Activated CD8-positive, alpha-beta memory T cell treated with anti-CD3 and anti-CD28 coated beads for 36 hours (primary cell): Measurements from ENCODE around the gene TMEM214. TPM values are rescaled to one million over a fixed set of nuclear protein-coding genes. Genes with fewer than 3 reads are reported as not detected.

Source experiments
- CTCF ChIA-PET: fragments of 350-600 bp; sonication (Branson Sonifier 250); formaldehyde crosslinking; loops from one replicate; lab custom pipeline; 2021; ENCODE audit warnings: antibody characterized with exemption; lab: Charles Lee
- POLR2A ChIA-PET: fragments of 350-600 bp; sonication (Branson Sonifier 250); formaldehyde crosslinking; loops from one replicate; lab custom pipeline; 2021; ENCODE audit warnings: antibody characterized with exemption; lab: Charles Lee
- total RNA-seq, 2 experiments: library from RNA; stranded (reverse); gene quantifications; one replicate each; pipeline ENCODE4 v1.2.3, GENCODE V29; 2021

TMEM214 gene
- total RNA-seq, 2 experiments from 2014 or later = 74.4 to 75.0 TPM

DNA sequence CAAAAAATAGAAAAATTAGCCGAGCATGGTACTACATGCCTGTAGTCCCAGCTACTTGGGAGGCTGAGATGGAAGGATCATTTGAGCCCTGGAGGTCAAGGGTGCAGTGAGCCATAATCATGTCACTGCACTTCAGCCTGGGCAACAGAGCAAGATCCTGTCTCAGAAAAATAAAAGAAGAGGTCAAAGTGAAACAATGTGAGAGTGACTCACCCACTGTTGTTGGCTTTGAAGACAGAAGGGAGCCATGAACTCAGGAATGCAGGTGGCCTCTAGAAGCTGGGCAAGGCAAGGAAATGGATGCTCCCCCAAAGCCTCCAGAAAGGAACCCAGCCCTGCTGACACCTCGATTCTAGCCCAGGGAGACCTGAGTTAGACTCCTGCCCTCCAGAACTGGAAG is 3.7 kb upstream of the TMEM214 start:
- ChIA-PET POLR2A (no interaction called here), CTCF (interaction anchor here (1.2 kb wide), 1 partner anchor 13 kb away, joined by 3 read pairs; no protein-coding TSS in a partner anchor)

DNA sequence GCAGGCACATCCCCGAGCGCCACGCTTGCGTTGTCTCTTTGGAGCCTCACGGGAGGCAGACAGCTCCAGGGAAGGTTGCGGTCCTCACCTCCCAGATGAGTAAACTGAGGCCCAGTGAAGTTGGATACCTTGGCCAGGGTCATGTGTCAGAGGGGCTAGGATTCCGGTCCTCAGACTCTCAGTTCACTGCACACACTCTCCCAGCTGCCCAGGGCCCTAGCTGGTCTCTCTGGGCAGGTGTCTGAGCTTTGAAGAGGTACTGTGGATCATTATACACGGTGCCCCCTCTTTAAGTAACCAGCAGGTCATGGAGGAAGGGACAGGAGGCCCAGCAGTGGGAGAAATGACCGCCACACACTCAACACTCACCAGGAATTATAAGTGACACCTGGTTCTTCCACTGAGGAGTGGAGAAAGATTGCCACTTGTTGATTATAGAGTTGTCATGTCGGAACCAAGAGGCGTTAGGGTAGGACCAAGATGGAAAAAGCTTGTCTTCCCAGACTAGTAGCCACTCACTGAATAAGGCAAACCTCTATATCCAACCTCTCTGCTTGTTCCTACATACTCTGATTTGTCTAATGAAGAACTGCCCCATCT is 588 bp downstream of the TMEM214 start:
- POLR2A ChIA-PET = interaction anchor here (0.7 to 2.2 kb wide), 4 partner anchors 12 to 290 kb away, joined by 3 to 12 read pairs (median 4); partner anchors contain the start of genes AGBL5, MPV17 and OST4
- CTCF ChIA-PET = no interaction called here

DNA sequence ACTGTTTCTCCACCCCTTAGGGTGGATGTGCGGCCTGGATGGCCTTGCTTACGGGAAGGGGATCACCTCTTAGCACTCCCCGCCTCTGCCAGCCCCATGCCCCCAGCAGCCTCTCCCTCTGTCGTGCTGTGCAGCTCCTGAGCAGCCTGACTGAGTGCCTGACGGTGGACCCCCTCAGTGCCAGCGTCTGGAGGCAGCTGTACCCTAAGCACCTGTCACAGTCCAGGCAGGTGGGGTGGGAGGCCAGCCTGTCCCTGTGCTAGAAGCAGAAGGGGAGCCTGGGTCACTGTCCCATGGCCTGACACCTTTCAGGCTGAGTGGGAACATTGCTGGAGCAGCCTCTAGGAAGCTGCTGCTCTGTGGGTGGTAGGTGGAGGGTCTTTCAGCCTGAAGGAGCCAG is 5.2 kb downstream of the TMEM214 start:
- CTCF ChIA-PET = interaction anchor here (1.5 to 2.5 kb wide), 2 partner anchors 12 to 21 kb away, joined by 4 to 6 read pairs; no protein-coding TSS in a partner anchor
- POLR2A ChIA-PET = interaction anchor here (1.3 kb wide), 1 partner anchor 23 kb away, joined by 3 read pairs; no protein-coding TSS in a partner anchor

DNA sequence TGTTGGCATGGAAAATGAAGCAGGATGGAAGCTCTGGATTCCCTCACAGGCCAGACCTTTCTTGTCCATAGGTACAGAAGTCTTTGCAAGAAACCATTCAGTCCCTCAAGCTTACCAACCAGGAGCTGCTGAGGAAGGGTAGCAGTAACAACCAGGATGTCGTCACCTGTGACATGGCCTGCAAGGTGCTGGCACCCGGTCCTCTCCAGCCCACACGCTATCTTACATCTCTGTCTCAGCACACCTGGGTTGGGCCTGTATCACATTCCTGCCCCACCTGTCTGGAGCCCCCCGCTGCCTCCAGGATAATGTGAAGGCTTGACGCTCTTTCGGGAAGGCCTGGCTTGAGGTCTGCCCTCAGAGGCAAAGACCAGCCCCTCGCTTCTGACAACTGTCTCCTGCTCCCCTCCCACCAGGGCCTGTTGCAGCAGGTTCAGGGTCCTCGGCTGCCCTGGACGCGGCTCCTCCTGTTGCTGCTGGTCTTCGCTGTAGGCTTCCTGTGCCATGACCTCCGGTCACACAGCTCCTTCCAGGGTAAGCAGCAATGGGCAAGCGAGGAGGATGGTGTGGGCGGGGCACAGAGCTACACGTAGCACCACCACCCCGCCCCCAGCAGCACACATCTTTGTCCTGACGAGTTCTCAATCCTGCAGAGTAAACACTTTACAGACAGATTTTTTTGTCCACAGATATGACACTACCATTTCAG is 6.0 kb downstream of the TMEM214 start:
- CTCF ChIA-PET = interaction anchor here (1.5 to 2.5 kb wide), 2 partner anchors 11 to 22 kb away, joined by 4 to 6 read pairs; no protein-coding TSS in a partner anchor
- POLR2A ChIA-PET = interaction anchor here (1.3 kb wide), 2 partner anchors 10 to 22 kb away, joined by 3 to 4 read pairs; no protein-coding TSS in a partner anchor

DNA sequence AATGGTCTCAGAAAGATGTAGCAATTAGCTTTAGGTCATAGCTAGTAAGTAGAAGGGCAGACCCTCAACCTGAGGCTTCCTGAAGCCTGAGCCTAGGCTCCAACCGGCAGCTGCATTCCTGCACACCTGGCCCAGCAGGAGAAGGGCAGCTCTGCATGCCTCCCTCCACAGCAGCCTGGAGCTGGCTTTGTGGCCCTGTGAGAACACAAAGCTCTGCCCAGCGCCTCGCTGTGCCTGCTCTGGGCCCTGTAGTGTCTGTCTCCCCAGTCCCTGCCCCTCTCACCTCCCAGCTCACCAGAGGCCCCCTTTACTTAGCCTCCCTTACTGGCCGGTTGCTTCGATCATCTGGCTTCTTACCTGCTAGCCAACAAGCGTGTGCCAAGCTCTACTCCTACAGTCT is 6.7 kb downstream of the TMEM214 start:
- POLR2A ChIA-PET = interaction anchor here (0.9 to 1.3 kb wide), 2 partner anchors 10 to 11 kb away, joined by 3 to 4 read pairs; no protein-coding TSS in a partner anchor

DNA sequence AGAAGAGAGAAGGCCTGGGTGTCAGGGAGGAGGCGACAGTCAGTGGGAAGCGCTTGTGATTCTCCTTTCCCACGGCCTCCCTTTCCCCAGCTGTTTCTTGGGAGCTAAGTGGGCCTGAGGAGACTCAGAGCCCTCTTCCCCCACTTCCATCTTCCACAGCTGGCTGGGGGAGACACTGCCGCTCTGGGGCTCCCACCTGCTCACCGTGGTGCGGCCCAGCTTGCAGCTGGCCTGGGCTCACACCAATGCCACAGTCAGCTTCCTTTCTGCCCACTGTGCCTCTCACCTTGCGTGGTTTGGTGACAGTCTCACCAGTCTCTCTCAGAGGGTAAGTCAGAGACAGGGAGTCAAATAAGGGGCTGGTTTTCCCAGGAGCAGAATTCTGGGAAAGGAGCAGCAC is 7.1 kb downstream of the TMEM214 start:
- POLR2A ChIA-PET = interaction anchor here (0.9 to 1.3 kb wide), 2 partner anchors 9 to 10 kb away, joined by 3 to 4 read pairs; no protein-coding TSS in a partner anchor
- CTCF ChIA-PET = interaction anchor here (1.1 to 2.5 kb wide), 2 partner anchors 10 to 23 kb away, joined by 3 to 6 read pairs; no protein-coding TSS in a partner anchor

More for the DNA sequence above, 6.7 kb downstream of the TMEM214 start:
- CTCF ChIA-PET = interaction anchor here (1.1 to 2.5 kb wide), 2 partner anchors 10 to 22 kb away, joined by 3 to 6 read pairs; no protein-coding TSS in a partner anchor

DNA sequence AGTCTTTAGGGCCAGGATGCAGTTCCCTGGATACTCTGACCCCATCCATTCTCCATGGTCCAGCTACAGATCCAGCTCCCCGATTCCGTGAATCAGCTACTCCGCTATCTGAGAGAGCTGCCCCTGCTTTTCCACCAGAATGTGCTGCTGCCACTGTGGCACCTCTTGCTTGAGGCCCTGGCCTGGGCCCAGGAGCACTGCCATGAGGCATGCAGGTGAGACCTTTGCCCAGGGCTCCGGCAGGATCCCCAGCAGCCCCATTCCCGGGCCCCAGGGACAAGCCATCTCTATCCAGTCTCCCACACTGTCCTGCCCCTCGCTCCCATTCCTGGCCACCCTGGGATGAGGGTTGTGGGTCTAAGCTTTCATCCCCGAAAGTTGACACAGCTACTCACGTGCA is 7.5 kb downstream of the TMEM214 start:
- ChIA-PET POLR2A (interaction anchor here (0.9 to 1.3 kb wide), 2 partner anchors 9 to 10 kb away, joined by 3 to 4 read pairs; no protein-coding TSS in a partner anchor), CTCF (interaction anchor here (1.1 to 2.5 kb wide), 2 partner anchors 10 to 23 kb away, joined by 3 to 6 read pairs; no protein-coding TSS in a partner anchor)

DNA sequence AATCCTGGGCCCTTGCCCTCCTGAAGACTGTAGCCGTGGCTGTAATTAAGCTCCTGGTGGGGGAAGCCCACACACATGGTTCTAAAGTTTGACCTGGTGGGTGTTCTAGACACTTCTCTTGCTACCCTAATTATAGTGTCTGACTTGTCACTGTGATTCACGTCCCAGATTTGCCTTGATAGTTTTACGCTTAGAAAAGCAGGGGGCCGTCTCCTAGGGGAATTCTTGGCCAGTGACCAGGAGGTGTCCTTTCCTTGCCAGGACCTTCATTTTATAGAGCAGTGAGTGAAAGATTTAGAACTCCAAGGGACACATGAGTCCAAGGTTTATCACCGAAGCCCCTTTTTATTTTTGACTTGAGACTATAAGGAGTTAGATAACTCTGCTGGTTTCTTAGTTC is 9.0 kb downstream of the TMEM214 start:
- CTCF ChIA-PET = interaction anchor here (0.6 kb wide), 1 partner anchor 25 kb away, joined by 4 read pairs; no protein-coding TSS in a partner anchor
- POLR2A ChIA-PET = no interaction called here

DNA sequence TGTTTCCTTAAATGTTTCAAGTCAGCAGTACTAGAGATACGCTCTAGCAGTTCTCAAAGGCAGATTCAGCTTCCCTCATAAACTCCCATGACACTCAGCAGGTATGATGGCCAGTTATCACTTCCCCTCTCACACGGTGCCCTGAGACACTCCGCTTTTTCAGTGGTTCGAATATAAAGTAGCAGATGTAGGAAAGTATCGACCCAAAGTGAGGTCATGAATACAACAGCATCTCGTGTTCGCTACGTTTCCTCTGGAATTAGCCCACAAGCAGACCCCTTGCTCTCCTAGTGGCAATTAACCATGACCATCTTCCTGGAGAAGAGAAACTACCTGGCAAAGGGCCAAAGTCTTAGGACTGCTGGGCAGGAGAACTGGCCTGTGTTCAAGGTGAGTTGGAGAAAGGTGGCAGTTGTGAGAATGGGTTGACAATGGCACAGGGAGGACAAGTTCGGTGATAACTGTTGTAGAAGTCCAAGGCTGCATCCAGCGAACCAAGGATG is 9.4 kb downstream of the TMEM214 start:
- CTCF ChIA-PET = interaction anchor here (1.4 kb wide), 1 partner anchor 25 kb away, joined by 3 read pairs; no protein-coding TSS in a partner anchor
- POLR2A ChIA-PET = interaction anchor here (1.0 kb wide), 1 partner anchor 82 kb away, joined by 3 read pairs; the partner anchor contains the start of gene ABHD1

DNA sequence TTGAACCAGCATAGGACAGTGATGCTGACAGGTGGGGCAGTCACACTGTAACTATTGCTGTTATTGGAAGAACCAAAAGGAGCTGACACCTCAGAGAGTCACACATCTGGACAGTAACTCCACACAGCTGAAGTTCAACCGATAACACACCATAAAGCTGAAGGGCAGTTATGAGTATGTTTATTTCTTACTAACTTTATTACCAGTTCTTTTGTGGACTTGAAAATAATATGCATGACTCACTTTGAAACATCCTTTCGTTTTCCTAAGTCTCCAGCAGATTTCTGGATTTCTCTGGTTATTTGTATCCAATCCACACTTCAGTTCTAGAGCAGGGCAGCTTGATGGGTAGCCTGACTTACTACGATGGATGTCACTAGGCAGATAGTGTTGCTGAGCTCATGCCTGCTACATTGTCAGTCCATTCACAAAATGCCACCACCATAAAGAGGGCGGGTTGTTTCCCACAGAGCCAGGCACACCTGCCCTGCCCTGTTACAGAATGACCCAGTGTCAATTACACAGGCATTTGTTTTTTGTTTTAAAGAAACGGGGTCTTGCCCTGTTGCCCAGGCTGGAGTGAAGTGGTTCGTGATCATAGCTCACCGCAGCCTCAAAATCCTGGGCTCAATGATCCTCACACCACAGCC is 10.3 kb downstream of the TMEM214 start:
- CTCF ChIA-PET = interaction anchor here (1.4 kb wide), 1 partner anchor 26 kb away, joined by 3 read pairs; no protein-coding TSS in a partner anchor
- POLR2A ChIA-PET = interaction anchor here (1.0 kb wide), 1 partner anchor 81 kb away, joined by 3 read pairs; the partner anchor contains the start of gene ABHD1

DNA sequence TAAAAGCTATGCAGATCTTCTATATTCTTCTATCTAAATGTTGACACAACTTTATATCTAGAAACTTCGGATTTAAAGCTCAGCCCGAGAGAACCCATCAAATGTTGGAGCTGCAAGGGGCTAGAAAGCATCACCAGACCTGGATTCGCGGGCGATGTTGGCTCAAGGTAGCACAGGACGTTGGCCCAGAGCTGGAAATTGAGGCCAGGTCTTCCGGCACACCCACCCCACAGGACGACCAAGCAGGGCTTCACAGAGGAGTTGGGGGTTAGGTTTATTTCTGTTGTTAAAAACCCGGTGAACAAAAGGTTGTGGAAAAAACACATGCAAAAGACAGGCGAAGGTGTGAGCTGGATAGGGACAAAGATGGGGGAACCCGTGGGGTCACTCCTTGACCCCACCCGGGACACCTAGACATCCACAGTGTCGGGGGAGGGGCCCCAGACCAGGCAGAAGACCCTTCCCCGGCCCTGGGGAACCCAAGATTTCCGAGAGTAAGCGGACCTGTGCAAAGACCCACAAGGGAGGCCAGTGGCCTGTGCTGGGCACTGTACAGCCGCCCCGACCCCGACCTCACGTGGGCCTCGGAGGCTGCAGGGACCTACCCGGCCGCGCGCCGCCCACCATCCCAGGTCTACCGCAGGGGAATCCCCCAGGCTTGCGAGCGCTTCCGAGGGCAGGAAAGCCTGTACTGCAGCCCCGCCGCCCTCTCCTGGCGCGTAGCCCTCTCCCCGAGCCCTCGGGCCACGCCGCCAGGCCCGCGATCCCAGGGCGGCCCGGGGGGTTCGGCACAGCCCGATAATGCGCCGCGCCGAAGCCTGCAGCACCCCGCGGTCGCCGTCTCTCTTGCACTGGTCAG is 16.9 kb downstream of the TMEM214 start:
- CTCF ChIA-PET = interaction anchor here (0.8 to 2.7 kb wide), 6 partner anchors 10 to 254 kb away, joined by 3 to 17 read pairs (median 4); partner anchors contain the start of gene OST4
- POLR2A ChIA-PET = interaction anchor here (0.8 to 2.9 kb wide), 6 partner anchors 10 to 84 kb away, joined by 3 to 12 read pairs (median 4); partner anchors contain the start of genes PREB and TMEM214

DNA sequence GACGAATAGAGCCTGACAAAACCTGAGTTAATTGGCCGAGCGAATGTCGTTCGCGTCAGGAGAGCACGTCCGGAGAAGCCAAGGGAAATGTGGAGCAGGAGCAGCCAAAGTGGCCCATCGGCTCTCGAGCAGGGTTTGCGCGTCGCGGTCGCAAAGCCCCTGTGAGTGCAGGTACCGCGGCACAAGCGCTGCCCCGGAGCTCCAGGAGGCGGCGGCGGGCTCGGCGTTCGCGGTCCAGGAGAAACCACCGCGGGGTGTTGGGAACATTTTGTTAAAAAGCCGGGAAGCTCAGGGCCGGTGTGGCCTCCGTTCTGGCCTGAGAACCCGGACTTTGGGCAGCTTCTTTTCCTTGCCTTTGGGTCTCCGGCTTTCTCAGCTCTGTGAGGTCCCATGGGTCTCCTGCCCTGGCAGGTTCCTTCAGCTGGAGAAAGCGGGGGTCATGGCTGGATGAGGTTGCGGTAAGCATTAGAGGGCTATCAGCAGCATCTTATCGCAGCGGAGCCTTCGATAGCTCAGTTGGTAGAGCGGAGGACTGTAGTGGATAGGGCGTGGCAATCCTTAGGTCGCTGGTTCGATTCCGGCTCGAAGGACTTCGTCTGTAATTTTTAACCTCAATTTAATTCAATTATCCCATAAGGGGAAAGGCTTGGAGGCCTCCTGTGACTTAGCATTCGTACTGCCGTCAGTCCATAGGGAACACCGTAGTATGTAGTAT is 17.7 kb downstream of the TMEM214 start:
- ChIA-PET CTCF (interaction anchor here (0.6 to 2.7 kb wide), 10 partner anchors 11 to 454 kb away, joined by 3 to 17 read pairs (median 3); partner anchors contain the start of genes KHK and OST4), POLR2A (interaction anchor here (0.5 to 2.9 kb wide), 10 partner anchors 11 to 84 kb away, joined by 3 to 12 read pairs (median 4); partner anchors contain the start of genes OST4, PREB and TMEM214)

DNA sequence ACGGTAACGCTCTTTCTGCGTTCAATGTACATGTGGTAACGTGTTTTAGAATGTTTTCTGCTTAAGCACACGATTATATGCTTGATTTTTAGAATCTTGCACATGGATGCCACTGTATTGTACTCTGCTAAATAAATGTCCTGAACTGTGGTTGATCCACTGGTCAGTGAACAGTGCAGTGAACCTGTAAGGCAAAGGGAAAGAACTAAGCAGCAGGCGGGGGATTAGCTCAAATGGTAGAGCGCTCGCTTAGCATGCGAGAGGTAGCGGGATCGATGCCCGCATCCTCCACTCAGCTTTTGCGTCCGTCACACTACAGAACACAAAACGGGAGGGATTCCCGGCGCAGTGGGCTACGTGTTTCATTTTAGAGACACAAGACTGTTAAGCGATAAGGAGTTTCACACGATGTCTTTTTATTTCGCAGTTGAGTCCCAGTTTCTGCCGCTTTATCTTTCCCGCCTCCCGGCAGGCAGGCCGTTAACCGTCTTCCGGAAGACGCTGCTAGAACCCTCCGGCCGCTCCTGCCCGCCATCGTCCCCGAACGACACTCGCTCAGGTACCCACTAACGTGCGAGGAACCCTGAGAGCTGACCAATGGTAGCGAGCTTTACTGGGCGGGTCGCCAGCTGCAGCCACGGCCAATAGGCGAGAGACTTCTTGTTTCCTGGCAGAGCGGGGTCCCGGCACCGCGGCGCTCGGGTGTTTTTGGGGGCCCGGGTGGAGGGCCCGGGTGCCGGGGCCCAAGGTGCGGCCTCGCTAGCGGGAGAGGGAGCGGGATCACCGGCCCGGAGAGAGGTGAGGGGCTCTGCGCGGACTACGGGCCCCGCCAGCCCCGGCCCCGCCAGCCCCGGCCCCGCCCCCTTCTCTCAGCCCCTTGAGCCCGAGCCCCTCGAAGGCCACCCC is 18.5 kb downstream of the TMEM214 start, which contains the start of gene AGBL5:
Gene AGBL5 (plus strand): TSS at position 673 of the 906 bp plus-strand sequence. CDS start 1,291 bp downstream, outside the sequence.
- CTCF ChIA-PET = interaction anchor here (0.6 to 2.7 kb wide), 10 partner anchors 12 to 453 kb away, joined by 3 to 17 read pairs (median 4); partner anchors contain the start of genes KHK and OST4

DNA sequence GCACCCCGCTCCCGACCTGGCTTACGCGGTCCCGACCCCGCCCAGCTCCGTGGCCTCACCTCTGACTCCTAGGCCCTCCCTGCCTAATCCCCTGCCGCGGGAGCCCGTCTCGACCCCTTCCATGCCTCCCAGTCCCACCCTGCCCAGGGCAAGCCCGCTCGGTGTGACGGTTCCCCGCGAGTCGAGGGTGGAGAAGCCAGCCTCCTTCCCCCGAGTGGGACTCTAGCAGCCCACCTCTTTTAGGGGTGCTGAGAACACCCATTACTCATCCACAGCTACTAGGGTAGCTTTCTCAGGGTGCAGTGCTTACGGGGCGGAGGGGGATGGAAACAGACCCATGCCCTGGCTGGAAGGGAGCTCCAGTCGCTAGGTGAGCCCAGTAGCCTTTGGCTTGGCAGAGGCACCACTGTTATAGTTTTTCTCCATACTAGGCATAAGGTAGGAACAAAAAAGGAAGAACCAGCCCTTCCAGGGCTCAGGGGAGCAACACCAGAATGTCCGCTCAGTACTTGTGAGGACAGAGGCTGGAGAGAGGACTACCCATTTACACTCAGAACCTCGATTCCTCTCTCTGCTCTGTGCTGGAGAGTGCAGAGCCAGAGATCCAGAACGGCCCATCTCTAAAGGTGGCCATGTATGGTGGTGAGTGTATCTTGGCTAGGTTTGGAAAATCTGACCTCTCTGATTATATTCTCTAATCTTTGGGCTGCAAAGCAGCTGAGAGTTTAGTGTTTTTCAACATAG is 19.3 kb downstream of the TMEM214 start:
- ChIA-PET POLR2A (interaction anchor here (0.9 to 2.9 kb wide), 7 partner anchors 8 to 161 kb away, joined by 3 to 12 read pairs (median 3); partner anchors contain the start of genes OST4, PREB and TMEM214), CTCF (interaction anchor here (1.0 to 2.7 kb wide), 5 partner anchors 20 to 35 kb away, joined by 3 to 17 read pairs (median 5); partner anchors contain the start of genes KHK and OST4)

More for the DNA sequence above, 18.5 kb downstream of the TMEM214 start, which contains the start of gene AGBL5:
- POLR2A ChIA-PET = interaction anchor here (0.6 to 2.9 kb wide), 13 partner anchors 9 to 162 kb away, joined by 3 to 12 read pairs (median 3); partner anchors contain the start of genes OST4, PREB and TMEM214
